Transverse colon (tissue), 4 donors: Measurements from ENCODE around the gene SPTBN5. TPM values are rescaled to one million over a fixed set of nuclear protein-coding genes. Genes with fewer than 3 reads are reported as not detected.

ENCODE experiments used
- DNase-seq: peaks from one replicate; pipeline ENCODE4 v3.0.0-alpha.2; 2019
- H3K27ac ChIP-seq, 4 donors: fragments of 200-600 bp; sonication (generic); 2 replicates each; pipeline ENCODE4 v1.5.1; 2016 to 2018; ENCODE audit warnings: inconsistent platforms in 4 of 4
- H3K27me3 ChIP-seq: fragments of 200-600 bp; sonication (generic); 2 replicates; pipeline ENCODE4 v1.5.1; 2017; ENCODE audit warnings: inconsistent platforms
- H3K36me3 ChIP-seq, 4 donors: fragments of 200-600 bp; sonication (generic); 2 replicates each; pipeline ENCODE4 v1.5.1; 2017 to 2019; ENCODE audit warnings: inconsistent platforms in 4 of 4
- H3K4me1 ChIP-seq, 4 donors: fragments of 200-600 bp; sonication (generic); 2 replicates each; pipeline ENCODE4 v1.5.1; 2017 to 2020; ENCODE audit warnings: inconsistent platforms in 4 of 4
- H3K4me3 ChIP-seq, 4 donors: fragments of 200-600 bp; sonication (generic); 1 replicate in 1 of 4; 2 replicates in 3 of 4; pipeline versions ENCODE4 v1.5.1 to v1.6.1; 2017 to 2019; ENCODE audit warnings: inconsistent platforms in 4 of 4
- H3K9me3 ChIP-seq, 2 donors: fragments of 200-600 bp; sonication (generic); 2 replicates each; pipeline ENCODE4 v1.5.1; 2017 to 2019; ENCODE audit warnings: inconsistent platforms in 2 of 2
- EP300 ChIP-seq: sonication (generic); formaldehyde crosslinking; IDR thresholded peaks from one replicate; pipeline ENCODE4 v1.6.1; 2017; ENCODE audit warnings: antibody characterized with exemption, low read depth
- POLR2A ChIP-seq: fragments of 450-650 bp; IDR thresholded peaks from one replicate; pipeline ENCODE4 v1.6.1; 2016; ENCODE audit warnings: antibody characterized with exemption, mild to moderate bottlenecking, moderate library complexity
- POLR2AphosphoS5 ChIP-seq, 3 donors: sonication (generic); formaldehyde crosslinking; IDR thresholded peaks; one replicate each; pipeline ENCODE4 v1.6.1; 2016; ENCODE audit warnings: antibody characterized with exemption in 3 of 3
- WGBS, 2 donors: methylation state at CpG; one replicate each; pipeline ENCODE4 v1.1.5; 2018; ENCODE audit warnings: low coverage in 1 of 2; 5-methylcytosine and 5-hydroxymethylcytosine counted together
- in situ Hi-C, 4 donors: fragments of 200-750 bp; cut with MboI; loops; one replicate each; pipeline versions ENCODE4 v1.15.0 to v1.15.1; 2017; ENCODE audit warnings: low sequenced_read_pairs in 3 of 4, low pct_ligation_motif_present in 1 of 4, low pct_unique_long_range_greater_than_20kb in 1 of 4
- intact Hi-C: fragments of 100-400 bp; cut with DNase I; formaldehyde crosslinking; loops from one replicate; pipeline ENCODE4 v1.15.1; 2023; ENCODE audit warnings: low total_unique reads
- total RNA-seq, 4 donors: library from RNA; depleted of rRNA; stranded (reverse); fragments of >200 nt; gene quantifications; one replicate each; pipeline ENCODE4 v1.1.0, GENCODE V29; 2016
- TF ChIP-seq, protein P1 (sequence below), 5 experiments: fragments of 200-600 bp in 3 of 5; fragments of 450-650 bp in 2 of 5; sonication (generic) in 3 of 5; IDR thresholded peaks; 1 replicate in 2 of 5; 2 replicates in 3 of 5; pipeline ENCODE4 v1.5.1; 2016 to 2017; ENCODE audit warnings: antibody characterized with exemption in 5 of 5, inconsistent platforms in 3 of 5, mild to moderate bottlenecking in 2 of 5, moderate library complexity in 1 of 5

Gene SPTBN5
- total RNA-seq, 4 donors from 2014 or later: 0.16 to 8.0 (median 1.1) TPM

DNA sequence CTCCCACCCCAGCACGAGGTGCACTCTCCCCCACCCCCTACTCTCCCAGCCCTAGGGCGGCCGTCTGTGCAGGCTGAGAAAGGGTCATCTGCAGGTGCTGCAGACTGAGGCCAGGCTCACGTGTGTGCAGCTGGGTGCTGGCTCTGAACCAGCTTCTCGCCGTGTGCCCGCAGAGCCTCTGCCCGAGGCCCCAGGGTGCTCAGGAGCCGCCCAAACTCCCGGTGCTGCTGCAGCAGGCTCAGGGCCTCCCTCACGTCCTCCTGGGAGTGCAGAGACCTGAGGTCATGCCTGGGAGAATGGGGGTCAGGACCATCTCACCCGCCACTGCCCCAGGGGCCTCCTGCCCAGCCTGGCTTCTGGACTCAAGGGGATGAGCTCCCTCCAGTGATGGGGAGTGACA, 17.2 kb downstream of the SPTBN5 start:
- TF ChIP-seq EP300: no peak
- TF ChIP-seq, protein P1, sequence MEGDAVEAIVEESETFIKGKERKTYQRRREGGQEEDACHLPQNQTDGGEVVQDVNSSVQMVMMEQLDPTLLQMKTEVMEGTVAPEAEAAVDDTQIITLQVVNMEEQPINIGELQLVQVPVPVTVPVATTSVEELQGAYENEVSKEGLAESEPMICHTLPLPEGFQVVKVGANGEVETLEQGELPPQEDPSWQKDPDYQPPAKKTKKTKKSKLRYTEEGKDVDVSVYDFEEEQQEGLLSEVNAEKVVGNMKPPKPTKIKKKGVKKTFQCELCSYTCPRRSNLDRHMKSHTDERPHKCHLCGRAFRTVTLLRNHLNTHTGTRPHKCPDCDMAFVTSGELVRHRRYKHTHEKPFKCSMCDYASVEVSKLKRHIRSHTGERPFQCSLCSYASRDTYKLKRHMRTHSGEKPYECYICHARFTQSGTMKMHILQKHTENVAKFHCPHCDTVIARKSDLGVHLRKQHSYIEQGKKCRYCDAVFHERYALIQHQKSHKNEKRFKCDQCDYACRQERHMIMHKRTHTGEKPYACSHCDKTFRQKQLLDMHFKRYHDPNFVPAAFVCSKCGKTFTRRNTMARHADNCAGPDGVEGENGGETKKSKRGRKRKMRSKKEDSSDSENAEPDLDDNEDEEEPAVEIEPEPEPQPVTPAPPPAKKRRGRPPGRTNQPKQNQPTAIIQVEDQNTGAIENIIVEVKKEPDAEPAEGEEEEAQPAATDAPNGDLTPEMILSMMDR (IDR thresholded peaks at IDR 0.05): no peak
- TF ChIP-seq POLR2A: no peak
- TF ChIP-seq POLR2AphosphoS5 (IDR thresholded peaks at IDR 0.05): no peak
- Histone ChIP-seq H3K4me1 (peaks cover 2 to 4% (median 3%) of the 10 kb centered on the region in 4 donors), H3K9me3 (no peaks in the 10 kb centered on the region), H3K27ac (no peak overlapping the region), H3K36me3 (no peaks in the 10 kb centered on the region), H3K4me3 (no peak overlapping the region), H3K27me3 (peaks cover 17% of the 10 kb centered on the region)
- intact Hi-C loops (no loop called here), in situ Hi-C loops (no loop called here)
- WGBS, 2 donors: 71% methylated on average over 12 of the region's 12 CpGs; no CpG with 5 or more reads in 1 of the 2 donors
- DNase-seq: no peak

DNA sequence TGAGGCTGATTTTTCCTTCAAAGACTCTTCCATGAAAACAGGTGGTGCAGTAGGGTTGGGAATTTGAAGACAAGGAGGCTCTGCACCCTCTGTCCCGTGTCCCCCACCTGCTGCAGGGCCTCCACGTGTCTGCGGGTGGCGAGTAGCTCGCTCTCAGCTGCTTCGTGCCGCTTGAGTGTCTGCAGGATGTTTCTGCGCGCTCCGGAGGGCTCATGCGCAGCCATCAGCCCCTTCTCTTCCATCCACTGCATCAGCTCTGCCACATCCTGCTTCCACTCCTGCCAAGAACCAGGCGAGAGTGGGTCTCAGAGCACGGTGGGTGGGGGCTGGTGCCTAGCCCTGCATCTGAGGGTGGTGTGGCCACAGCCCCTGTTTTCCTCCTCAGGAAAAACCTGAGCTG, 17.8 kb downstream of the SPTBN5 start:
- 77% methylated on average over 13 of the region's 13 CpGs; no CpG with 5 or more reads in 1 of the 2 donors for WGBS, 2 donors
- intact Hi-C loops: no loop called here

DNA sequence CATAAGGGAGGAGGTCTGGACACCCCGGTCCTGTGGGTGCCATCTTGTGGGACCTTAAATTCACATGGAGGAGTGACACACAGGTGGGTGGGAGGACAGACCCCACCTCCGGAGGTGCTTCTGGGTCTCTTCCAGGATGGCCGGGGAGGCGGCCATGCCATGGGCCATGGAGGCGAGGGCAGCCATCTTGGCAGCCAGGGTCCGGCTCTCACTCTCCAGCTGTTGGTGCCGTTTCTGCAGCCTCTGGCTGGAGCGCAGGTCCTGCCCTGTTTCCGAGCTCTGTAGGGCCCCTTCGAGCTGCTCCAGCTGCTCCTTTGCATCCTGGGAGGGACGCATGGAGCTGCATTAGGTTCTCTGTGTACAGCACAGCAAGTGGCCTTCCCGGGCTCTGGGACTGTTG, 19.1 kb downstream of the SPTBN5 start:
- Histone ChIP-seq H3K27ac (no peak overlapping the region), H3K4me1 (no peaks in the 10 kb centered on the region), H3K4me3 (no peak overlapping the region), H3K9me3 (no peaks in the 10 kb centered on the region), H3K36me3 (no peaks in the 10 kb centered on the region), H3K27me3 (peaks cover 2% of the 10 kb centered on the region)
- TF ChIP-seq, protein P1 (IDR thresholded peaks at IDR 0.05): no peak
- no peak for TF ChIP-seq POLR2A
- TF ChIP-seq EP300: no peak
- no peak for TF ChIP-seq POLR2AphosphoS5 (IDR thresholded peaks at IDR 0.05)
- no peak for DNase-seq
- WGBS, 2 donors: 91% methylated on average over 11 of the region's 12 CpGs; no CpG with 5 or more reads in 1 of the 2 donors
- in situ Hi-C loops (no loop called here), intact Hi-C loops (no loop called here)

More for the DNA sequence above, 17.8 kb downstream of the SPTBN5 start:
- no peak overlapping the region for H3K27ac ChIP-seq
- no peaks in the 10 kb centered on the region for H3K4me1 ChIP-seq
- DNase-seq: no peak
- no peaks in the 10 kb centered on the region for H3K9me3 ChIP-seq
- H3K36me3 ChIP-seq: no peaks in the 10 kb centered on the region
- peaks cover 10% of the 10 kb centered on the region for H3K27me3 ChIP-seq
- no peak overlapping the region for H3K4me3 ChIP-seq
- in situ Hi-C loops: no loop called here
- TF ChIP-seq POLR2A (no peak), EP300 (no peak), POLR2AphosphoS5 (IDR thresholded peaks at IDR 0.05) (no peak)
- TF ChIP-seq, protein P1 (IDR thresholded peaks at IDR 0.05): no peak

DNA sequence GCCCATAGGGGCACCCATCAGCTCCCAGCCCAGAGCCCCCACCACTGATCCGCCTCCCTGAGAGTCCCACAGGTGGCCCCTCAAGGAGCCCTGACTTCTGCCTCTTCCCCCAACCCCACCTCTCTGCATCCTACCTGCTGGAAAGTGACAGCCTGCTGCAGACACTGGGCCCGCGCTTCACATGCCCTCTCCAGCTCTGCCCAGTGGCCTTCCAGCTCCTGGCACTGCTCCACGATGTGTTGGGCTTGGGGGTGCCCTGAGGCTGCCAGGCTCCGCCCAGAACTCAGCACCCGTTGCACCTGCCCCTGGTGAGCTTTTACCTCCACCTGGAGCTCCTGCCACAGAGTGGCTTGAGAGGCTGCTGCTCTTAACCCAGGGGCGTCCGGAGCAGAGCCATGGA, 20.1 kb downstream of the SPTBN5 start:
- Histone ChIP-seq H3K4me3 (no peak overlapping the region), H3K27ac (no peak overlapping the region), H3K4me1 (no peaks in the 10 kb centered on the region), H3K9me3 (no peaks in the 10 kb centered on the region), H3K27me3 (no peaks in the 10 kb centered on the region), H3K36me3 (no peaks in the 10 kb centered on the region)
- in situ Hi-C loops: no loop called here
- DNase-seq: no peak
- intact Hi-C loops: no loop called here
- no peak for TF ChIP-seq POLR2A
- TF ChIP-seq EP300: no peak
- TF ChIP-seq, protein P1 (IDR thresholded peaks at IDR 0.05): no peak
- no peak for TF ChIP-seq POLR2AphosphoS5 (IDR thresholded peaks at IDR 0.05)
- WGBS, 2 donors: 77% methylated on average over 7 of the region's 8 CpGs; no CpG with 5 or more reads in 1 of the 2 donors
